GM19043 (cell line): Measurements from ENCODE around the gene CD6.

ENCODE experiments used
- ATAC-seq: cut with Tn5 transposase; IDR thresholded peaks from one replicate; pipeline ENCODE4 v1.9.1; 2021; ENCODE audit warnings: low read depth; ENCODE audit not compliant: unreplicated experiment

Gene CD6

GRCh38 chr11:60971520-60971919, at the start of gene CD6:
CD6 (plus strand) TSS chr11:60971680; CDS start chr11:60971866, 186 bp downstream.
- no peak for ATAC-seq

- no peak for ATAC-seq
Measured at GRCh38 chr11:60921777-60922335, 49.6 kb upstream of the CD6 start.

GRCh38 chr11:60922906-60923305, 48.6 kb upstream of the CD6 start:
- no peak for ATAC-seq

GRCh38 chr11:60923326-60923725, 48.2 kb upstream of the CD6 start:
- no peak for ATAC-seq

- no peak for ATAC-seq
Measured at GRCh38 chr11:60923800-60924109, 47.7 kb upstream of the CD6 start.

GRCh38 chr11:60924110-60924905, 47.2 kb upstream of the CD6 start, which contains the start of gene TMEM132A:
TMEM132A (plus strand) TSS chr11:60924460; CDS start chr11:60924634, 174 bp downstream.
- no peak for ATAC-seq

GRCh38 chr11:60924906-60925853, 46.3 kb upstream of the CD6 start:
- no peak for ATAC-seq

- ATAC-seq: no peak
Measured at GRCh38 chr11:60925868-60926267, 45.6 kb upstream of the CD6 start.

- ATAC-seq: no peak
Measured at GRCh38 chr11:60926500-60926899, 45.0 kb upstream of the CD6 start.

- no peak for ATAC-seq
Measured at GRCh38 chr11:60927061-60927592, 44.4 kb upstream of the CD6 start.

GRCh38 chr11:60927600-60927999, 43.9 kb upstream of the CD6 start:
- no peak for ATAC-seq

GRCh38 chr11:60928563-60929001, 42.9 kb upstream of the CD6 start:
- ATAC-seq: no peak

- ATAC-seq: no peak
Measured at GRCh38 chr11:60929764-60930163, 41.7 kb upstream of the CD6 start.

GRCh38 chr11:60930394-60930793, 41.1 kb upstream of the CD6 start:
- no peak for ATAC-seq

GRCh38 chr11:60931917-60932316, 39.6 kb upstream of the CD6 start:
- ATAC-seq: no peak

GRCh38 chr11:60932605-60933356, 38.7 kb upstream of the CD6 start:
- peak; percentile 59 for ATAC-seq

- ATAC-seq: no peak
Measured at GRCh38 chr11:60933416-60934123, 37.9 kb upstream of the CD6 start.

GRCh38 chr11:60934124-60934789, 37.2 kb upstream of the CD6 start:
- ATAC-seq: no peak
